PC-9 (cell line): ENCODE results near the gene GRIN2A. TPM values are rescaled to one million over a fixed set of nuclear protein-coding genes. Genes with fewer than 3 reads are reported as not detected.

ENCODE experiments used
- BruUV-seq: library from RNA; stranded (reverse); fragments of 400-500 nt; replicated peaks from 2 replicates; lab custom pipeline; 2021; lab: Mats Ljungman, UMichigan
- CTCF ChIA-PET: fragments of 300-600 bp; sonication (Branson Sonifier 250); formaldehyde crosslinking; loops from one replicate; lab custom pipeline; 2022; ENCODE audit warnings: antibody characterized with exemption; lab: Charles Lee
- POLR2A ChIA-PET: fragments of 300-600 bp; sonication (Branson Sonifier 250); formaldehyde crosslinking; loops from one replicate; lab custom pipeline; 2022; ENCODE audit warnings: antibody characterized with exemption; ENCODE audit not compliant: unreplicated experiment; lab: Charles Lee
- DNase-seq, 2 experiments: peaks; one replicate each; pipeline versions ENCODE4 v3.0.0 to v3.0.0-alpha.2; 2015 to 2022; ENCODE audit warnings: mixed read lengths in 1 of 2
- H2AFZ ChIP-seq: fragments of 200-600 bp; sonication (generic); 2 replicates; pipeline ENCODE4 v1.8.1; 2017; ENCODE audit warnings: antibody characterized with exemption
- H3F3A ChIP-seq: fragments of 200-600 bp; sonication (generic); 2 replicates; pipeline ENCODE4 v1.8.1; 2017; ENCODE audit warnings: antibody characterized with exemption, mild to moderate bottlenecking, low read depth; ENCODE audit not compliant: insufficient read depth
- H3K27ac ChIP-seq: fragments of 200-600 bp; sonication (generic); 2 replicates; pipeline ENCODE4 v1.6.1; 2016; ENCODE audit warnings: mixed run types
- H3K27me3 ChIP-seq: fragments of 200-600 bp; sonication (generic); 2 replicates; pipeline ENCODE4 v1.6.1; 2016; ENCODE audit warnings: low read depth, mixed run types; ENCODE audit not compliant: insufficient read depth
- H3K36me3 ChIP-seq: fragments of 200-600 bp; sonication (generic); 2 replicates; pipeline ENCODE4 v1.6.1; 2016; ENCODE audit warnings: low read depth, mixed run types
- H3K4me1 ChIP-seq: fragments of 200-600 bp; sonication (generic); replicated peaks from 2 replicates; pipeline ENCODE4 v1.6.1; 2016; ENCODE audit warnings: mixed run types; ENCODE audit not compliant: insufficient read depth
- H3K4me2 ChIP-seq: fragments of 200-600 bp; sonication (generic); 2 replicates; pipeline ENCODE4 v1.6.1; 2017; ENCODE audit warnings: mixed run types
- H3K4me3 ChIP-seq: fragments of 200-600 bp; sonication (generic); 2 replicates; pipeline ENCODE4 v1.6.1; 2016; ENCODE audit warnings: mixed run types
- H3K79me2 ChIP-seq: fragments of 200-600 bp; sonication (generic); 2 replicates; pipeline ENCODE4 v1.6.1; 2017; ENCODE audit warnings: low read depth, mixed run types
- H3K9me2 ChIP-seq: fragments of 200-600 bp; sonication (generic); 2 replicates; pipeline ENCODE4 v1.8.1; 2017; ENCODE audit warnings: mild to moderate bottlenecking; ENCODE audit not compliant: insufficient read depth
- H3K9me3 ChIP-seq: fragments of 200-600 bp; sonication (generic); 2 replicates; pipeline ENCODE4 v1.8.1; 2016; ENCODE audit warnings: low read depth; ENCODE audit not compliant: insufficient read depth
- H4K20me1 ChIP-seq: fragments of 200-600 bp; sonication (generic); 2 replicates; pipeline ENCODE4 v1.8.1; 2017; ENCODE audit not compliant: insufficient read depth
- EZH2 ChIP-seq: fragments of 200-600 bp; sonication (generic); IDR thresholded peaks from 2 replicates; pipeline ENCODE4 v1.8.0; 2017; ENCODE audit warnings: antibody characterized with exemption, low read depth
- intact Hi-C: fragments of 100-400 bp; cut with micrococcal nuclease; formaldehyde crosslinking; loops from one replicate; pipeline ENCODE4 v1.10.0; 2022; ENCODE audit not compliant: unreplicated experiment
- total RNA-seq: library from RNA; stranded (reverse); gene quantifications from 2 replicates; pipeline ENCODE4 v1.2.3, GENCODE V29; 2021
- TF ChIP-seq, protein P1 (sequence below): fragments of 200-600 bp; sonication (generic); conservative IDR thresholded peaks from 2 replicates; pipeline ENCODE4 v1.6.1; 2017; ENCODE audit warnings: mixed run types, antibody characterized with exemption, mild to moderate bottlenecking, moderate library complexity

Gene GRIN2A
- total RNA-seq, 1 experiment from 2014 or later: not detected

DNA sequence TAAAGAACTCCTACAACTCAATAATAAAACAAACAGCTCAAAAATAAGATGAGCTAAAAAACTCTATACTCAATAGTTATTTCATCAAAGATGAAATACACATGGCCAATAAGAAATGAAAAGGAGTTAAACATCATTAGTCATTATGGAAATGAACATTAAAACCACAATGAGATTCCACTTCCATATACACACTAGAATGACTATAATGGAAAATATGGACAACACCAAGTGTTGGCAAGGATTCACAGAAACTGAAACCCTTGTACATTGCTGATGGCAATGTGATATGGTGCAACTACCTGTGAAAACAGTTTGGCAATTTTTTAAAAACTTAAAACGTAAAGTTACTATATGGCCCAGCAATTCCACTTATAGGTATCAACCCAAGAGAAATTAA lies 91.4 kb downstream of the GRIN2A start:
- Histone ChIP-seq H3K9me2 (no peaks in the 10 kb centered on the region), H3K4me1 (no peaks in the 10 kb centered on the region), H3K4me2 (no peak overlapping the region), H3F3A (no peaks in the 10 kb centered on the region), H3K9me3 (no peaks in the 10 kb centered on the region), H3K27ac (no peak overlapping the region), H3K27me3 (no peaks in the 10 kb centered on the region), H3K4me3 (no peak overlapping the region), H3K79me2 (no peaks in the 10 kb centered on the region), H3K36me3 (no peaks in the 10 kb centered on the region), H2AFZ (no peak overlapping the region), H4K20me1 (no peaks in the 10 kb centered on the region)
- BruUV-seq: no TSS peak
- CTCF ChIA-PET: no interaction called here
- TF ChIP-seq, protein P1, sequence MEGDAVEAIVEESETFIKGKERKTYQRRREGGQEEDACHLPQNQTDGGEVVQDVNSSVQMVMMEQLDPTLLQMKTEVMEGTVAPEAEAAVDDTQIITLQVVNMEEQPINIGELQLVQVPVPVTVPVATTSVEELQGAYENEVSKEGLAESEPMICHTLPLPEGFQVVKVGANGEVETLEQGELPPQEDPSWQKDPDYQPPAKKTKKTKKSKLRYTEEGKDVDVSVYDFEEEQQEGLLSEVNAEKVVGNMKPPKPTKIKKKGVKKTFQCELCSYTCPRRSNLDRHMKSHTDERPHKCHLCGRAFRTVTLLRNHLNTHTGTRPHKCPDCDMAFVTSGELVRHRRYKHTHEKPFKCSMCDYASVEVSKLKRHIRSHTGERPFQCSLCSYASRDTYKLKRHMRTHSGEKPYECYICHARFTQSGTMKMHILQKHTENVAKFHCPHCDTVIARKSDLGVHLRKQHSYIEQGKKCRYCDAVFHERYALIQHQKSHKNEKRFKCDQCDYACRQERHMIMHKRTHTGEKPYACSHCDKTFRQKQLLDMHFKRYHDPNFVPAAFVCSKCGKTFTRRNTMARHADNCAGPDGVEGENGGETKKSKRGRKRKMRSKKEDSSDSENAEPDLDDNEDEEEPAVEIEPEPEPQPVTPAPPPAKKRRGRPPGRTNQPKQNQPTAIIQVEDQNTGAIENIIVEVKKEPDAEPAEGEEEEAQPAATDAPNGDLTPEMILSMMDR: no peak
- no peak for TF ChIP-seq EZH2
- intact Hi-C loops: no loop called here
- POLR2A ChIA-PET: no interaction called here
- DNase-seq: no peak

DNA sequence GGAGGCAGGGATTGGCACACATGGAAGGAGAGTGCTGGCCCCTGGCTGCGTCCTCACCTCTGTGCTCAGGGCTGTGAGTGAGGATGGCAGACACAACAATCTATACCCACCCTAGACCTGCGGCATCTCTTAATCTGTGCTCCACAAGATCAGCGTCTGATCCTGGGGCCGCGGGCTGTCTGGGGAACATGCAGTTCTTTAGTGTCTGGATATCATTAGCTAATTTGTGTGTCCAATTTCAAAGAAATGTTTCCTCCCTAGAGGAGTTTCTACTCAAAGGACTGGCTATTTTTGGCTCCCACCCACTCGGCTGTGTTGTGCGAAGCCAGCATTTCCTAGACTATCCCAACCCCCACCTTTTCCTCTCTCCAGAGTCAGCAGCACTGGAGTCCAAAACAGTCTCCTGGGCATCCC lies 93.8 kb downstream of the GRIN2A start:
- no peak overlapping the region for H3K27ac ChIP-seq
- no peaks in the 10 kb centered on the region for H4K20me1 ChIP-seq
- no peaks in the 10 kb centered on the region for H3K27me3 ChIP-seq
- intact Hi-C loops: no loop called here
- H3F3A ChIP-seq: no peaks in the 10 kb centered on the region
- no peak overlapping the region for H2AFZ ChIP-seq
- no peaks in the 10 kb centered on the region for H3K9me3 ChIP-seq
- no peaks in the 10 kb centered on the region for H3K9me2 ChIP-seq
- no peaks in the 10 kb centered on the region for H3K36me3 ChIP-seq
- ChIA-PET POLR2A (no interaction called here), CTCF (no interaction called here)
- H3K4me2 ChIP-seq: no peak overlapping the region
- peaks cover 7% of the 10 kb centered on the region for H3K4me1 ChIP-seq
- TF ChIP-seq EZH2: no peak
- TF ChIP-seq, protein P1: no peak
- no peak overlapping the region for H3K4me3 ChIP-seq
- H3K79me2 ChIP-seq: no peaks in the 10 kb centered on the region
- DNase-seq: no peak
- BruUV-seq: no TSS peak

DNA sequence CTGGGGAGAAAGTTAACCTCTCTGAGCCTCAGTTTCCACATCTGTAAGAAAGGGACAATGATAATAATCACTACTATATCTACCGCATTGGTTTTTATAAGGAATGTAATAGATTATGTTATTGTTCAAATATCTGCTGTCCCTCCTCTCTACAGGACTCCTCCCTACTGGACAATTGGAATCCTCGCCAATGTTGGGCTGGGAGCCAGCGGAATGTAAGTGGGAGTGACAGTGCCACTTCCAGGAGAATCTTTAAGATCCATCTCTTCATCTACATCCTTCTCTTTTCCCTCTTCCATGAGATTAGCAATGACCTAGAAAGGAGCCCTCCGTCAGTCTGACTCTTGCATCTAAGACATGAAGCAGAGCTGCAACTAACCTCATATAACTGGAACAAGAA lies 95.1 kb downstream of the GRIN2A start:
- Histone ChIP-seq H3K9me3 (no peaks in the 10 kb centered on the region), H3K36me3 (no peaks in the 10 kb centered on the region), H3K27me3 (no peaks in the 10 kb centered on the region), H2AFZ (no peak overlapping the region), H3K4me3 (no peak overlapping the region), H4K20me1 (no peaks in the 10 kb centered on the region), H3K4me2 (no peak overlapping the region), H3K4me1 (peaks cover 13% of the 10 kb centered on the region), H3F3A (no peaks in the 10 kb centered on the region), H3K79me2 (no peaks in the 10 kb centered on the region), H3K27ac (no peak overlapping the region), H3K9me2 (no peaks in the 10 kb centered on the region)
- intact Hi-C loops: no loop called here
- DNase-seq: no peak
- CTCF ChIA-PET: no interaction called here
- no peak for TF ChIP-seq EZH2
- POLR2A ChIA-PET: no interaction called here
- no TSS peak for BruUV-seq

DNA sequence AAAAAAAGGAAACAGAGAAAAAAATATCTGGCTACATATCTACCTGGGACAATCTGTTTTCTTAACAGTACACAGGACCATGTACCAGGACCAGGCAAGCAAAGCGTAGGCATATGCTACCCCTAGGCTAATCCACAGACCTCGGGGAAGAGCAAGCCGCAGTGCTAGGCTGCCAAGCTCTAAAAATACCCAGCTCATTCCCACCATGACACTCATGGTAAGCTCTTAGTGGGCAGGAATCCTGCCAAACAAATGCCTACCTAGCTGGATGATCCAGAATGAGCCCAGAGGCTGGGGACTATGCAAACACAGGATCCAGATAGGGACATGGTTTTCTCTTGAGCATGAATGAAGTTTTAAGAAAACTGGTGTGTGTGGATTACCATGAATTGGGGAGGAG lies 95.6 kb downstream of the GRIN2A start:
- peaks cover 13% of the 10 kb centered on the region for H3K4me1 ChIP-seq
- DNase-seq: no peak
- BruUV-seq: no TSS peak
- H3K79me2 ChIP-seq: no peaks in the 10 kb centered on the region
- no peaks in the 10 kb centered on the region for H3K27me3 ChIP-seq
- CTCF ChIA-PET: no interaction called here
- no peaks in the 10 kb centered on the region for H4K20me1 ChIP-seq
- intact Hi-C loops: no loop called here
- TF ChIP-seq, protein P1: no peak
- no peak for TF ChIP-seq EZH2
- no peak overlapping the region for H2AFZ ChIP-seq
- H3K27ac ChIP-seq: no peak overlapping the region
- no peaks in the 10 kb centered on the region for H3K36me3 ChIP-seq
- POLR2A ChIA-PET: no interaction called here
- H3K9me3 ChIP-seq: no peaks in the 10 kb centered on the region
- no peak overlapping the region for H3K4me3 ChIP-seq
- H3K4me2 ChIP-seq: no peak overlapping the region
- no peaks in the 10 kb centered on the region for H3K9me2 ChIP-seq
- no peaks in the 10 kb centered on the region for H3F3A ChIP-seq
